ENCODE results near the gene TNPO1. TPM values are rescaled to one million over a fixed set of nuclear protein-coding genes. Genes with fewer than 3 reads are reported as not detected.

TNPO1 gene
- total RNA-seq, 1 donor: 139 TPM

- Histone ChIP-seq H3K9me3 (ENCODE audit: low read depth, low read length) (no peaks in the 10 kb centered on the region), H3K4me3 (ENCODE audit: low read length) (no peak overlapping the region), H3K27me3 (ENCODE audit: insufficient read depth, low read length) (peaks cover 4% of the 10 kb centered on the region)
Observed at GRCh38 chr5:72951671-72952468, 135.4 kb downstream of the TNPO1 start.

GRCh38 chr5:72954389-72954788, 137.9 kb downstream of the TNPO1 start:
- H3K27me3 ChIP-seq (ENCODE audit: insufficient read depth, low read length): peaks cover 15% of the 10 kb centered on the region
- no peak overlapping the region for H3K4me3 ChIP-seq (ENCODE audit: low read length)
- H3K9me3 ChIP-seq (ENCODE audit: low read depth, low read length): no peaks in the 10 kb centered on the region
- peaks cover 40% of the 10 kb centered on the region for H3K4me1 ChIP-seq (ENCODE audit: insufficient read depth, low read length)

More at GRCh38 chr5:72951671-72952468, 135.4 kb downstream of the TNPO1 start:
- peaks cover 34% of the 10 kb centered on the region for H3K4me1 ChIP-seq (ENCODE audit: insufficient read depth, low read length)

GRCh38 chr5:72955143-72955767, 138.8 kb downstream of the TNPO1 start:
- H3K4me3 ChIP-seq (ENCODE audit: low read length): peak overlapping the region; percentile 76
- no peaks in the 10 kb centered on the region for H3K9me3 ChIP-seq (ENCODE audit: low read depth, low read length)
- H3K27me3 ChIP-seq (ENCODE audit: insufficient read depth, low read length): peaks cover 15% of the 10 kb centered on the region
- peaks cover 40% of the 10 kb centered on the region for H3K4me1 ChIP-seq (ENCODE audit: insufficient read depth, low read length)

GRCh38 chr5:72955768-72956323, 139.4 kb downstream of the TNPO1 start, which contains the start of gene FCHO2:
TSS of gene FCHO2 (plus strand) at chr5:72956041. CDS start at chr5:72956097, 56 bp downstream.
- H3K4me3 ChIP-seq (ENCODE audit: low read length): peak within 1 kb of the TSS; percentile 76
- peaks cover 15% of the 10 kb centered on the region for H3K27me3 ChIP-seq (ENCODE audit: insufficient read depth, low read length)
- no peaks in the 10 kb centered on the region for H3K9me3 ChIP-seq (ENCODE audit: low read depth, low read length)
- peaks cover 40% of the 10 kb centered on the region for H3K4me1 ChIP-seq (ENCODE audit: insufficient read depth, low read length)

GRCh38 chr5:72956324-72957140, 140.1 kb downstream of the TNPO1 start:
- H3K27me3 ChIP-seq (ENCODE audit: insufficient read depth, low read length): peaks cover 15% of the 10 kb centered on the region
- peaks cover 34% of the 10 kb centered on the region for H3K4me1 ChIP-seq (ENCODE audit: insufficient read depth, low read length)
- H3K9me3 ChIP-seq (ENCODE audit: low read depth, low read length): no peaks in the 10 kb centered on the region
- peak overlapping the region; percentile 76 for H3K4me3 ChIP-seq (ENCODE audit: low read length)

- Histone ChIP-seq H3K27me3 (ENCODE audit: insufficient read depth, low read length) (peaks cover 15% of the 10 kb centered on the region), H3K9me3 (ENCODE audit: low read depth, low read length) (no peaks in the 10 kb centered on the region), H3K4me3 (ENCODE audit: low read length) (no peak overlapping the region), H3K4me1 (ENCODE audit: insufficient read depth, low read length) (peaks cover 28% of the 10 kb centered on the region)
Observed at GRCh38 chr5:72957337-72957736, 140.9 kb downstream of the TNPO1 start.

DNA sequence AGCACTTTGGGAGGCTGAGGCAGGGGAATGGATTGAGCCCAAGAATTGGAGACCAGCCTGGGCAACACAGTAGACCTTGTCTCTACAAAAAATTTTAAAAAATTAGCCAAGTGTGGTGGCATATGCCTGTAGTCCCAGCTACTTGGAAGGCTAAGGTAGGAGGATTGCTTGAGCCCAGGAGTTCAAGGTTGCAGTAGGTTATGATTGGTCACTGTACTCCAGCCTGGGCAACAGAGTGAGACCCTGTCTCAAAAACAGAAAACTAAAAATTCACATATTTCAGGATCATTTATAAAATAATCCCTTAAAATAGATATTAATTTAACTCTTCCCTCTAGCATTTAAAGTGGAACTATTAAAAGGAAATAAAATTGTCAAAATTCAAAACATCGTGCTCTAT, 142.8 kb downstream of the TNPO1 start:
- Histone ChIP-seq H3K27me3 (ENCODE audit: insufficient read depth, low read length) (peaks cover 12% of the 10 kb centered on the region), H3K4me3 (ENCODE audit: low read length) (no peak overlapping the region), H3K4me1 (ENCODE audit: insufficient read depth, low read length) (peaks cover 19% of the 10 kb centered on the region), H3K9me3 (ENCODE audit: low read depth, low read length) (no peaks in the 10 kb centered on the region)

Other genes starting within 250 kb of the TNPO1 start
- gene FCHO2, start 139.4 kb downstream of the TNPO1 start, total RNA-seq: 3.3 TPM